Esophagus squamous epithelium (tissue), 4 donors: Measurements from ENCODE around the gene KDM7A.

Source experiments
- CTCF ChIP-seq, 6 experiments: fragments of 450-650 bp in 4 of 6; fragments of 200-600 bp in 2 of 6; sonication (generic) in 2 of 6; IDR thresholded peaks; one replicate each; pipeline ENCODE4 v1.5.1; 2016 to 2019; ENCODE audit warnings: antibody characterized with exemption in 6 of 6, mild to moderate bottlenecking in 4 of 6, moderate library complexity in 4 of 6
- POLR2A ChIP-seq, 4 donors: fragments of 450-650 bp; IDR thresholded peaks; one replicate each; pipeline ENCODE4 v1.6.1; 2017; ENCODE audit warnings: antibody characterized with exemption in 4 of 4, mild to moderate bottlenecking in 4 of 4, moderate library complexity in 3 of 4

GRCh38 chr7:140136073-140136472 is 40.7 kb downstream of the KDM7A start:
- TF ChIP-seq CTCF (IDR thresholded peaks at IDR 0.05) (no peak), POLR2A (IDR thresholded peaks at IDR 0.05) (no peak)
